Naive B cell (primary cell): Measurements from ENCODE around the gene RBFA. TPM values are rescaled to one million over a fixed set of nuclear protein-coding genes. Genes with fewer than 3 reads are reported as not detected.
A peak's percentile ranks its signal among the peaks of the same experiment; 100 is the strongest.
"Not testable (repeated sequence)": the region's sequence is repeated elsewhere in the genome, so short reads cannot be mapped to it uniquely, and the experiment has no call there.

Source experiments
- ATAC-seq, 2 donors: fragments of 150-1000 bp; cut with Tn5 transposase; 2 replicates each; pipeline ENCODE4 v1.10.0; 2021; ENCODE audit warnings: low read depth in 2 of 2, mild to moderate bottlenecking in 2 of 2, moderate library complexity in 2 of 2
- DNase-seq: peaks from one replicate; pipeline ENCODE4 v3.0.0; 2022
- H3K27ac Mint-ChIP-seq, 6 donors: one replicate each; pipeline ENCODE4 v1.8.0; 2020 to 2022; ENCODE audit warnings: mild to moderate bottlenecking in 6 of 6, mixed read lengths in 6 of 6, moderate library complexity in 5 of 6, inconsistent platforms in 2 of 6
- H3K27me3 Mint-ChIP-seq, 3 donors: one replicate each; pipeline ENCODE4 v1.8.0; 2021 to 2022; ENCODE audit warnings: mixed read lengths in 3 of 3, mild to moderate bottlenecking in 1 of 3
- H3K36me3 Mint-ChIP-seq, 2 donors: one replicate each; pipeline ENCODE4 v1.8.0; 2020 to 2022; ENCODE audit warnings: mixed read lengths in 2 of 2, inconsistent platforms in 1 of 2, mild to moderate bottlenecking in 1 of 2
- H3K4me1 Mint-ChIP-seq, 3 donors: one replicate each; pipeline ENCODE4 v1.8.0; 2020 to 2022; ENCODE audit warnings: mixed read lengths in 3 of 3, inconsistent platforms in 1 of 3, mild to moderate bottlenecking in 1 of 3, moderate library complexity in 1 of 3
- H3K4me3 Mint-ChIP-seq, 8 donors: one replicate each; pipeline ENCODE4 v1.8.0; 2020 to 2022; ENCODE audit warnings: mild to moderate bottlenecking in 8 of 8, mixed read lengths in 8 of 8, moderate library complexity in 8 of 8, inconsistent platforms in 2 of 8
- H3K9me3 Mint-ChIP-seq, 7 donors: one replicate each; pipeline ENCODE4 v1.8.0; 2020 to 2022; ENCODE audit warnings: mixed read lengths in 7 of 7, mild to moderate bottlenecking in 5 of 7, inconsistent platforms in 2 of 7, moderate library complexity in 1 of 7
- polyA plus RNA-seq, 6 donors: library from polyadenylated mRNA; unstranded; fragments of 300-500 nt; fragmentation: Illumina TruSeq; gene quantifications; one replicate each; pipeline ENCODE4 v1.2.3, GENCODE V29; 2021; ENCODE audit warnings: low read depth in 6 of 6

RBFA gene
- polyA plus RNA-seq = 10 to 100 TPM in 5 of 6 donors, 1 to 10 TPM in 1; 6.5 to 18.4 (median 17.1) TPM

DNA sequence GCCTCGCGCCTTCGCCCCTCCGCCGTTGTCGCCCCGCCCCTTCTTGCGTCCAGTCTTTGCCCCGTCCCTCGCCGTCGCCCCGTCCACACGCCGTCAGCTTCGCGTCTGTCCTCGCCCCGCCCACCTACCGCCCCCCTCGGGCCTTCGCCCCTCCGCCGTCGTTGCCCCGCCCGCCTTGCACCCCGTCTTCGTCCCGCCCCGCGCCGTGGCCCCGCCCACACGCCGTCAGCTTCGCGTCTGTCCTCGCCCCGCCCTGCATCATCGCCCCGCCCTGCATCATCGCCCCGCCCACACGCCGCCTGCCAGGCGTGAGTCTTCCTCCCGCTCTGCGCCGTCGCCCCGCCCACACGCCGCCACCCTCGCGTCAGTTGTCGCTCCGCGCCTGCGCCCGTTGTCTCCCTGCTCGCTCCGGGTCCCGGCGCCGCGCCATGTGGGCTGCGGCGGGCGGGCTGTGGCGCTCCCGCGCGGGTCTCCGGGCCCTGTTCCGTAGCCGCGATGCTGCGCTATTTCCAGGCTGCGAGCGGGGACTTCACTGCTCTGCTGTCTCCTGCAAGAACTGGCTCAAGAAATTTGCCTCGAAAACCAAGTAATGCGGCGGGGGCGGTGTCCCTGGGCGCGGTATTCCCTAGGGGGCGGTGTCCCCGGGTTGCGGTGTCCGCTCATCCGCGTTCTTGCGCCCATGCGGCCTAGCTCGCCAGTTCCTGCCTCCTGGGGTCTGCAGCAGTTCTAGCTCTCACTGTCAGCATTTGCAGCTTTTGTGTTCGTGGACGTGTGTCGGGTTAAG is at the start of gene RBFA:
Gene RBFA, plus strand, starts transcription at position 367 of the 784 bp plus-strand sequence. Its CDS starts 62 bp downstream, at position 429.
- Mint-ChIP-seq H3K4me1 (peaks cover 19 to 34% (median 21%) of the 10 kb centered on the region in 3 donors), H3K9me3 (peaks cover 3 to 23% (median 10%) of the 10 kb centered on the region in 7 donors), H3K36me3 (peaks cover 14 to 16% of the 10 kb centered on the region in 2 donors), H3K4me3 (peak within 1 kb of the TSS; percentile 74 to 97 (median 95)), H3K27me3 (no peaks in the 10 kb centered on the region), H3K27ac (peak within 1 kb of the TSS; percentile 90 to 100 (median 99))
- peak; percentile 49 to 56 for ATAC-seq
- peak; percentile 95 for DNase-seq

DNA sequence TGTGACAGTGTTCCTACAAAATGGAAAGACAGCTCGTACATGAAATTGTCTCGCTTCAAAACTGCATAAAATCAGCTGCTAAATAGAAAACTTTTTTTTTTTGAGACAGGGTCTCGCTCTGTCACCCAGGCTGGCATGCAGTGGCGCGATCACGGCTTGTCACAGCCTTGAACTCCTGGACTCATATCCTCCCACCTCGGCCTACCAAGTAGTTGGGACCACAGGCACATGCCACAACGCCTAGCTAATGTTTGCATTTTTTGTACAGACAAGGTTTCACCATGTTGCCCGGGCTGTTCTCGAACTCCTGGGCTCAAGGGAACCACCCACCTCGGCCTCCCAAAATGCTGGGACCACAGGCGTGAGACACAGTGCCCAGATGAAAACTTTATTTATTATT is 49.1 kb upstream of the RBFA start:
- Mint-ChIP-seq H3K27me3 (no peaks in the 10 kb centered on the region), H3K9me3 (no peaks in the 10 kb centered on the region), H3K27ac (peak overlapping the region in 1 of 6 donors; percentile 47), H3K36me3 (no peaks in the 10 kb centered on the region), H3K4me3 (peak overlapping the region in 2 of 8 donors; percentile 71 to 92), H3K4me1 (peaks cover 33 to 65% (median 40%) of the 10 kb centered on the region in 3 donors)
- no peak for DNase-seq
- ATAC-seq = no peak

DNA sequence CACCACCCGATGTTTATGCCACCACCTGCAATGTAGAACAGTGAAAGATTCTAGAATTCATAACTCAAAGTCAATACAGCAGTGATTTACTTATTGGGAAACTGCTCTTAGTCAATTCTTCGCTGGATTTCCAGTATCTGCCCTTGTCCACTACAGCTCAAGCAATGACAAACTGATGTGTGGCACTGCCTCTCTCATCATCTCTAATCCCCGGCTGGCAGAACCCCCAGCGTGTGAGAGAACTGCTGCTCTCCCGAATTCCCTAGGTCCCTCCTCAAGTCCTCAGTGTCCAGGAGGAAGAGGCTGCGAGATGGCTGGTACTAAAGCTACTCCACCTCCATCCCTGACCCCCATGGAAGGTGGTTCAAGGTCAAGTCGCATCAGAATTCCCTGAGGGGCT is 47.5 kb upstream of the RBFA start:
- ATAC-seq (no peak), DNase-seq (no peak)
- H3K36me3 Mint-ChIP-seq = no peaks in the 10 kb centered on the region
- peaks cover 31 to 55% (median 37%) of the 10 kb centered on the region in 3 donors for H3K4me1 Mint-ChIP-seq
- peak overlapping the region; percentile 61 to 94 (median 90) for H3K4me3 Mint-ChIP-seq
- H3K9me3 Mint-ChIP-seq = no peaks in the 10 kb centered on the region
- H3K27ac Mint-ChIP-seq = peak overlapping the region; percentile 89 to 99 (median 90)
- H3K27me3 Mint-ChIP-seq = no peaks in the 10 kb centered on the region

DNA sequence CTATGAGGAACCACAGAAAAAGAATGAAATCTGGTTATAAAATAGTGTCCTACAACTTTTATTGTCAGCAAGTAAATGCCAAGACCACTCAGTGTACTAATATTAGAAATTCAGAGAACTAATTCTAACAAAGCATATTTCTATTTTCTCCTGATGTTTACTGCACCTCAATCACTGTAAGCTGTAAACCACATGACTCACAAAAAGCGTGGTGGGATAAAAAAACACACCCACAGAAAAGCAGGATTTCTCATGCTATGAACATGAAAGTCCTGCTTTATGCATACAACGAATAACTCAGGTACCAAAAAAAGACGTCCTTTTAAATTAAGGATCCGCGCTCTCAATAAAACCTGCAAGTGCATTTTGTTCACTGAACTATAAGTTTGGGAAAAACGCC is 46.7 kb upstream of the RBFA start:
- peak overlapping the region; percentile 89 to 99 (median 92) for H3K27ac Mint-ChIP-seq
- H3K4me1 Mint-ChIP-seq = peaks cover 22 to 47% (median 28%) of the 10 kb centered on the region in 3 donors
- DNase-seq = no peak
- no peak for ATAC-seq
- no peaks in the 10 kb centered on the region for H3K36me3 Mint-ChIP-seq
- H3K27me3 Mint-ChIP-seq = no peaks in the 10 kb centered on the region
- H3K9me3 Mint-ChIP-seq = no peaks in the 10 kb centered on the region
- H3K4me3 Mint-ChIP-seq = peak overlapping the region; percentile 89 to 96 (median 92)

- DNase-seq (peak; percentile 78), ATAC-seq (peak; percentile 74 to 78)
- Mint-ChIP-seq H3K27me3 (no peaks in the 10 kb centered on the region), H3K4me1 (peaks cover 21 to 43% (median 27%) of the 10 kb centered on the region in 3 donors), H3K4me3 (peak overlapping the region; percentile 89 to 96 (median 92)), H3K27ac (peak overlapping the region; percentile 89 to 99 (median 92)), H3K9me3 (no peaks in the 10 kb centered on the region), H3K36me3 (no peaks in the 10 kb centered on the region)
Observed at GRCh38 chr18:79988071-79988450, 46.2 kb upstream of the RBFA start.

GRCh38 chr18:79988451-79989194 is 45.6 kb upstream of the RBFA start, which contains the start of gene TXNL4A:
TXNL4A (minus strand) TSS chr18:79988563; CDS start chr18:79988392, 171 bp downstream.
- peaks cover 21 to 39% (median 27%) of the 10 kb centered on the region in 3 donors for H3K4me1 Mint-ChIP-seq
- no peaks in the 10 kb centered on the region for H3K9me3 Mint-ChIP-seq
- no peaks in the 10 kb centered on the region for H3K27me3 Mint-ChIP-seq
- DNase-seq (peak; percentile 85), ATAC-seq (peak; percentile 92 to 93)
- peak within 1 kb of the TSS; percentile 94 to 99 (median 97) for H3K27ac Mint-ChIP-seq
- peak within 1 kb of the TSS; percentile 89 to 96 (median 92) for H3K4me3 Mint-ChIP-seq
- H3K36me3 Mint-ChIP-seq = no peaks in the 10 kb centered on the region

DNA sequence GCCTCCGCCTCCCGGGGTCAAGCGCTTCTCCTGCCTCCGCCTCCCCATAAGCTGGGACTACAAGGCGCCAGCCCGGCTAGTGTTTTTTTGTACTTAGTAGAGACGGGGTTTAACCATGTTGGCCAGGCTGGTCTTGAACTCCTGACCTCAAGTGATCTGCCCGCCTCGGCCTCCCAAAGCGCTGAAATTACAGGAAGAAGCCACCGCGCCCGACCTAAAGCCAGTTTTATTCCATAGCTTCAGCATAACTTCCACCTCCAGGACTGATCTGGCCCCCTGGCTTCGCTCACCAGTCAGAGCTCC is 45.1 kb upstream of the RBFA start:
- no peak for ATAC-seq
- peaks cover 15 to 34% (median 27%) of the 10 kb centered on the region in 3 donors for H3K4me1 Mint-ChIP-seq
- H3K36me3 Mint-ChIP-seq = no peaks in the 10 kb centered on the region
- peak overlapping the region; percentile 94 to 99 (median 97) for H3K27ac Mint-ChIP-seq
- DNase-seq = no peak
- no peaks in the 10 kb centered on the region for H3K9me3 Mint-ChIP-seq
- no peaks in the 10 kb centered on the region for H3K27me3 Mint-ChIP-seq
- H3K4me3 Mint-ChIP-seq = peak overlapping the region; percentile 86 to 96 (median 92)

DNA sequence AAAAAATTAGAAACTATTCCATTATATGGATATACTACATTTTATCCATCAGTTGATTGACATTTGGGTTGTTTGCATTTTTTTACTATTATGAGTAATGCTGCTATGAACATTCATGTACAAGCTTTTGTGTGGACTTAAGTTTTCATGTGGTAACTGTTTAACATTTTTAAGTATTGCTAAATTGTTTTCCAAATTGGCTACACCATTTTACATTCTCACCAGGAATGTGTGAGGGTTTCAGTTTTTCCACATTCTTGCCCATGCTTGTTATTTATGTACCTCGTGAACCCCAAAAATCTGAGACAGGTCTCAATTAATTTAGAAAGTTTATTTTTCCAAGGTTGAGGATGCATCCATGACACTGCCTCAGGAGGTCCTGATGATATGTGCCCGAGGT is 42.7 kb upstream of the RBFA start:
- H3K4me1 Mint-ChIP-seq = peaks cover 9 to 18% (median 17%) of the 10 kb centered on the region in 3 donors
- peak overlapping the region in 1 of 8 donors; percentile 81 for H3K4me3 Mint-ChIP-seq
- DNase-seq (no peak), ATAC-seq (no peak)
- peaks cover 0 to 4% (median 0%) of the 10 kb centered on the region in 3 donors for H3K27me3 Mint-ChIP-seq
- peaks cover 0 to 4% (median 0%) of the 10 kb centered on the region in 7 donors for H3K9me3 Mint-ChIP-seq
- peaks cover 0 to 7% of the 10 kb centered on the region in 2 donors for H3K36me3 Mint-ChIP-seq
- no peak overlapping the region for H3K27ac Mint-ChIP-seq

DNA sequence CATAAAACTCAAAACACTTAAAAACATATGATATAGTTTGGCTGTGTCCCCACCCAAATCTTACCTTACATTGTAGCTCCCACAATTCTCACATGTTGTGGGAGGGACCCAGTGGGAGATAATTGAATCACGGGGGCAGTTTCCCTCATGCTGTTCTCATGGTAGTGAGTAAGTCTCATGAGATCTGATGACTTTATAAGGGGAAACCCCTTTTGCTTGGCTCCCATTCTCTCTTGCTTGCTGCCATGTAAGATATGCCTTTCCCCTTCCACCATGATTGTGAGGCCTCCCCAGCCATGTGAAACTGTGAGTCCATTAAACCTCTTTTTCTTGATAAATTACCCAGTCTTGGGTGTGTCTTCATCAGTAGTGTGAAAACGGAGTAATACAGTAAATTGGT is 34.5 kb upstream of the RBFA start:
- Mint-ChIP-seq H3K27me3 (peaks cover 0 to 13% (median 0%) of the 10 kb centered on the region in 3 donors), H3K9me3 (peaks cover 9 to 30% (median 19%) of the 10 kb centered on the region in 7 donors), H3K36me3 (peaks cover 0 to 15% of the 10 kb centered on the region in 2 donors)
- H3K27ac Mint-ChIP-seq, ATAC-seq, H3K4me1 Mint-ChIP-seq, H3K4me3 Mint-ChIP-seq, DNase-seq: not testable (repeated sequence)

DNA sequence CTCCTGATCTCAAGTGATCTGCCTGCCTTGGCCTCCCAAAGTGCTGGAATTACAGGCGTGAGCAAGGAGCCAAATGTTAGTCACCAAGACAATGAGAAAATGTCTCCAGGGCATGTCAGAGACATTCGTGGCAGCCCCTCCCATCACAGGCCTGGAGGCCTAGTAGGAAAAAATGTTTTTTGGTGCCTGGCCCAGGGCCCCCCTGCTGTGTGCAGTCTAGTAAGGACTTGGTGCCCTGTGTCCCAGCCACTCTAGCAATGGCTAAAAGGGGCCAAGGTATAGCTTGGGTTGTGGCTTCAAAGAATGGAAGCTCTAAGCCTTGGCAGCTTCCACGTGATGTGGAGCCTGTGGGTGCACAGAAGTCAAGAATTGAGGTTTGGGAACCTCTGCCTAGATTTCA is 33.4 kb upstream of the RBFA start:
- H3K4me1 Mint-ChIP-seq = peaks cover 0 to 3% (median 0%) of the 10 kb centered on the region in 3 donors
- peaks cover 0 to 11% of the 10 kb centered on the region in 2 donors for H3K36me3 Mint-ChIP-seq
- H3K9me3 Mint-ChIP-seq = peaks cover 9 to 30% (median 19%) of the 10 kb centered on the region in 7 donors
- ATAC-seq (no peak), DNase-seq (no peak)
- H3K4me3 Mint-ChIP-seq = no peak overlapping the region
- no peak overlapping the region for H3K27ac Mint-ChIP-seq
- peaks cover 0 to 13% (median 0%) of the 10 kb centered on the region in 3 donors for H3K27me3 Mint-ChIP-seq

GRCh38 chr18:80002468-80002867 is 31.8 kb upstream of the RBFA start:
- peaks cover 0 to 3% (median 0%) of the 10 kb centered on the region in 3 donors for H3K4me1 Mint-ChIP-seq
- no peak overlapping the region for H3K27ac Mint-ChIP-seq
- no peak for ATAC-seq
- DNase-seq = no peak
- H3K4me3 Mint-ChIP-seq = no peak overlapping the region
- H3K27me3 Mint-ChIP-seq = no peaks in the 10 kb centered on the region
- peaks cover 0 to 24% of the 10 kb centered on the region in 2 donors for H3K36me3 Mint-ChIP-seq
- peaks cover 13 to 34% (median 25%) of the 10 kb centered on the region in 7 donors for H3K9me3 Mint-ChIP-seq

DNA sequence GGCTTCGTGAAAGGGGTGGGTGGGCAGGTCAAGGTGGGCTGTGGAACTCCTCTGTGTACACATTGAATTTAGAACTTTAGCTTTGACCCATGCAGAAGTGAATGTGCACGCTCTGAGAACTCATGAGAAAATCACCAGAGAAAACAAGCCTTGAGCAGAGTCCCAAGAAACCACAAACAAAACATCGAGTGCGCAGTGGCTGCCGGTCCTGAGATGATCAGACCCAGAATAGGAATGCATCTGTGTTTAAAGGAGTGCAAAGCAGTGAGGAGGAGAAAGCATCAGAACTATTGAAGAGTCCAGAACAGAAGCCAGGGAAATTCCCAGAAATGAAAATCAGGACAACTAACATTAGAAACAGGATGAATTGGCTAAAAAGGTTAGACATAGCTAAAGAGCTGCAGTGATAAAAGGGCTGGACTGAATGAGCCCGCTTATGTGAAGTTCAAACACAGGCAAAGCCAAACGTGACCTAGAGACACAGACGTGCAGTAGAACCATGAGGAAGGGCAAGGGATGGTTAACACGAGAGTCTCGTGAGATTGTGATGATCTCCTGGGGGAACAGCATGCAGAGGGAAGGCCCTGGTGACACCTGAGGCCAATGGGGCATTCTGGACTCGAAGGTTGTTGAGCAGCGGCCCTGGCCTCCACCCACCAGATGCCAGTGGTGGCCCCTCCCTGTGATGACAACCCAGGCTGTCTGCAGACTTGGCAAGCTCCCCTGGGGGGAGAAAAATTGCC is 29.5 kb upstream of the RBFA start:
- no peak for DNase-seq
- peaks cover 0 to 3% (median 0%) of the 10 kb centered on the region in 3 donors for H3K4me1 Mint-ChIP-seq
- H3K27ac Mint-ChIP-seq = peak overlapping the region in 1 of 6 donors; percentile 14
- H3K9me3 Mint-ChIP-seq = peaks cover 21 to 43% (median 31%) of the 10 kb centered on the region in 7 donors
- peak overlapping the region in 2 of 8 donors; percentile 7 to 36 for H3K4me3 Mint-ChIP-seq
- ATAC-seq = peak in 1 of 2 donors; percentile 27
- no peaks in the 10 kb centered on the region for H3K27me3 Mint-ChIP-seq
- H3K36me3 Mint-ChIP-seq = peaks cover 0 to 42% of the 10 kb centered on the region in 2 donors

- H3K36me3 Mint-ChIP-seq = peaks cover 0 to 39% of the 10 kb centered on the region in 2 donors
- DNase-seq (no peak), ATAC-seq (no peak)
- no peaks in the 10 kb centered on the region for H3K27me3 Mint-ChIP-seq
- peak overlapping the region in 1 of 8 donors; percentile 35 for H3K4me3 Mint-ChIP-seq
- no peak overlapping the region for H3K27ac Mint-ChIP-seq
- peaks cover 11 to 39% (median 26%) of the 10 kb centered on the region in 7 donors for H3K9me3 Mint-ChIP-seq
- H3K4me1 Mint-ChIP-seq = peaks cover 0 to 3% (median 0%) of the 10 kb centered on the region in 3 donors
Observed at GRCh38 chr18:80006724-80007123, 27.5 kb upstream of the RBFA start.
